GM19025 (cell line): ENCODE measurements around the gene TXNRD1.
"Not testable (repeated sequence)": the region's sequence is repeated elsewhere in the genome, so short reads cannot be mapped to it uniquely, and the experiment has no call there.

Source experiments
- ATAC-seq: cut with Tn5 transposase; IDR thresholded peaks from one replicate; pipeline ENCODE4 v1.9.1; 2021; ENCODE audit warnings: mild to moderate bottlenecking, low read depth, moderate library complexity; ENCODE audit not compliant: unreplicated experiment

The TXNRD1 gene

GRCh38 chr12:104232609-104233280, 17.2 kb downstream of the TXNRD1 start:
- no peak for ATAC-seq

- no peak for ATAC-seq
These were observed 19.4 kb downstream of the TXNRD1 start for GRCh38 chr12:104234926-104235499.

- no peak for ATAC-seq
These were observed 22.4 kb downstream of the TXNRD1 start for GRCh38 chr12:104237930-104238329.

GRCh38 chr12:104242546-104243206, 27.1 kb downstream of the TXNRD1 start:
- no peak for ATAC-seq

GRCh38 chr12:104243551-104243950, 28.0 kb downstream of the TXNRD1 start:
- ATAC-seq, result no peak

- ATAC-seq, result no peak
These were observed 28.4 kb downstream of the TXNRD1 start for GRCh38 chr12:104243971-104244370.

GRCh38 chr12:104247698-104248097, 32.1 kb downstream of the TXNRD1 start:
- ATAC-seq, result no peak

GRCh38 chr12:104248444-104248843, 32.9 kb downstream of the TXNRD1 start:
- no peak for ATAC-seq

- no peak for ATAC-seq
These were observed 33.4 kb downstream of the TXNRD1 start for GRCh38 chr12:104249017-104249416.

GRCh38 chr12:104249898-104250297, 34.3 kb downstream of the TXNRD1 start:
- ATAC-seq, result no peak

- no peak for ATAC-seq
These were observed 35.0 kb downstream of the TXNRD1 start for GRCh38 chr12:104250366-104251125.

- ATAC-seq, result no peak
These were observed 42.4 kb downstream of the TXNRD1 start for GRCh38 chr12:104257913-104258472.

- ATAC-seq, result no peak
These were observed 43.0 kb downstream of the TXNRD1 start for GRCh38 chr12:104258476-104259067.

- no peak for ATAC-seq
These were observed 47.4 kb downstream of the TXNRD1 start for GRCh38 chr12:104263026-104263425.

GRCh38 chr12:104263580-104264358, 48.2 kb downstream of the TXNRD1 start:
- ATAC-seq, result no peak

GRCh38 chr12:104265436-104265835, 49.9 kb downstream of the TXNRD1 start:
- ATAC-seq, result not testable (repeated sequence)

GRCh38 chr12:104272938-104273337, 57.4 kb downstream of the TXNRD1 start:
- no peak for ATAC-seq

GRCh38 chr12:104273503-104273902, 57.9 kb downstream of the TXNRD1 start:
- ATAC-seq, result no peak

- no peak for ATAC-seq
These were observed 59.2 kb downstream of the TXNRD1 start for GRCh38 chr12:104274811-104275210.

GRCh38 chr12:104275689-104276088, 60.1 kb downstream of the TXNRD1 start:
- ATAC-seq, result no peak
